Suprapubic skin (tissue), 3 donors: ENCODE data around the gene CYP2A7.

Source experiments
- CTCF ChIP-seq, 2 donors: fragments of 200-600 bp in 1 of 2; fragments of 450-650 bp in 1 of 2; sonication (generic) in 1 of 2; IDR thresholded peaks; one replicate each; pipeline ENCODE4 v1.5.1; 2016 to 2019; ENCODE audit warnings: antibody characterized with exemption in 2 of 2, mild to moderate bottlenecking in 1 of 2, moderate library complexity in 1 of 2
- POLR2A ChIP-seq, 2 donors: fragments of 450-650 bp; IDR thresholded peaks; one replicate each; pipeline ENCODE4 v1.6.1; 2017; ENCODE audit warnings: antibody characterized with exemption in 2 of 2, mild to moderate bottlenecking in 2 of 2, moderate library complexity in 2 of 2

GRCh38 chr19:40888191-40888590 lies 6.2 kb upstream of the CYP2A7 start:
- TF ChIP-seq CTCF (IDR thresholded peaks at IDR 0.05) (no peak), POLR2A (IDR thresholded peaks at IDR 0.05) (no peak)
